K562 (cell line): ENCODE measurements around the gene LAMA2. TPM values are rescaled to one million over a fixed set of nuclear protein-coding genes. Genes with fewer than 3 reads are reported as not detected.

ENCODE experiments used
- ATAC-seq: fragments of 200-7000 bp; cut with Tn5 transposase; 3 replicates; pipeline ENCODE4 v1.9.1; 2020; ENCODE audit warnings: moderate library complexity
- BruUV-seq: library from RNA; stranded (reverse); fragments of 400-500 nt; replicated peaks from 2 replicates; lab custom pipeline; 2021; lab: Mats Ljungman, UMichigan
- CTCF ChIA-PET: fragments of 300-600 bp; formaldehyde crosslinking; extraction: SDS; loops from one replicate; lab custom pipeline; 2021; ENCODE audit warnings: low intra/inter-chr PET ratio; lab: Yijun Ruan, JAX
- POLR2A ChIA-PET: fragments of 300-600, 350-650 bp; sonication (Branson Sonifier 250); formaldehyde crosslinking; extraction: SDS; loops from one replicate; lab custom pipeline; 2021; ENCODE audit warnings: antibody characterized with exemption, inconsistent platforms; lab: Yijun Ruan, JAX
- DNase-seq, 4 experiments: peaks; one replicate each; pipeline versions ENCODE4 v3.0.0 to v3.0.0-alpha.2; 2011 to 2018; ENCODE audit warnings: low spot score in 3 of 4, mixed read lengths in 3 of 4; ENCODE audit errors: extremely low read depth in 1 of 4
- FAIRE-seq: peaks from 2 replicates; lab custom pipeline; 2011; peaks lifted over from hg19 to GRCh38; lab: Jason Lieb, UNC
- H2AFZ ChIP-seq: 2 replicates; pipeline ENCODE4 v1.6.0; 2011; ENCODE audit warnings: low read depth, low read length, control low read depth, inconsistent platforms
- H3K27ac ChIP-seq: fragments of 200-600 bp; 3 replicates; pipeline ENCODE4 v1.8.0; 2011; ENCODE audit warnings: low read depth, mild to moderate bottlenecking, control low read depth, inconsistent platforms, low read length, moderate library complexity, mixed read lengths; ENCODE audit errors: extremely low read depth
- H3K27me3 ChIP-seq, 2 experiments: fragments of 300-600 bp in 1 of 2; 2 replicates in 1 of 2; 3 replicates in 1 of 2; pipeline versions ENCODE4 v1.6.0 to v1.8.0; 2011; ENCODE audit warnings: inconsistent platforms in 2 of 2, low read length in 2 of 2, mild to moderate bottlenecking in 1 of 2, mixed read lengths in 1 of 2, moderate library complexity in 1 of 2; ENCODE audit not compliant: control insufficient read depth in 2 of 2, insufficient read depth in 2 of 2
- H3K36me3 ChIP-seq: fragments of 300-600 bp; 3 replicates; pipeline ENCODE4 v1.8.0; 2011; ENCODE audit warnings: mild to moderate bottlenecking, low read length, inconsistent platforms; ENCODE audit not compliant: control insufficient read depth, insufficient read depth
- H3K4me1 ChIP-seq, 2 experiments: fragments of 200-600 bp in 1 of 2; replicated peaks in 1 of 2; 2 replicates in 1 of 2; 3 replicates in 1 of 2; pipeline versions ENCODE4 v1.5.1 to v1.8.0; 2011; ENCODE audit warnings: inconsistent platforms in 2 of 2, low read length in 2 of 2, mild to moderate bottlenecking in 1 of 2, mixed read lengths in 1 of 2, moderate library complexity in 1 of 2; ENCODE audit not compliant: control insufficient read depth in 2 of 2, insufficient read depth in 2 of 2
- H3K4me2 ChIP-seq: 2 replicates; pipeline ENCODE4 v1.6.1; 2011; ENCODE audit warnings: low read length, control low read depth, inconsistent platforms, mixed read lengths; ENCODE audit not compliant: insufficient read depth
- H3K4me3 ChIP-seq: fragments of 200-600 bp; sonication (generic), shearing (Covaris generic); 2 replicates; pipeline ENCODE4 v1.5.1; 2016; ENCODE audit warnings: control low read depth, inconsistent platforms
- H3K79me2 ChIP-seq: fragments of 200-600 bp; 3 replicates; pipeline ENCODE4 v1.8.0; 2011; ENCODE audit warnings: low read length, inconsistent platforms; ENCODE audit not compliant: control insufficient read depth, insufficient read depth
- H3K9ac ChIP-seq, 2 experiments: 2 replicates each; pipeline versions ENCODE4 v1.6.0 to v1.6.1; 2011; ENCODE audit warnings: low read depth in 2 of 2, low read length in 2 of 2, control low read depth in 1 of 2, inconsistent platforms in 1 of 2, mild to moderate bottlenecking in 1 of 2, mixed read lengths in 1 of 2; ENCODE audit not compliant: insufficient read depth in 1 of 2
- H3K9me1 ChIP-seq: one replicate; pipeline ENCODE4 v1.6.0; 2011; ENCODE audit warnings: inconsistent platforms, mild to moderate bottlenecking, low read length, moderate library complexity; ENCODE audit not compliant: control insufficient read depth, insufficient read depth
- H3K9me3 ChIP-seq: replicated peaks from 2 replicates; pipeline ENCODE4 v1.5.1; 2011; ENCODE audit warnings: low read depth, low read length, inconsistent platforms; ENCODE audit not compliant: control insufficient read depth, insufficient read depth
- H4K20me1 ChIP-seq: replicated peaks from 2 replicates; pipeline ENCODE4 v1.6.1; 2011; ENCODE audit warnings: low read length, inconsistent platforms, mixed read lengths; ENCODE audit not compliant: control insufficient read depth, insufficient read depth
- CSDE1 ChIP-seq, 2 experiments: fragments of 450-650 bp; IDR thresholded peaks; 2 replicates each; pipeline ENCODE4 v1.6.1; 2016; ENCODE audit warnings: mild to moderate bottlenecking in 1 of 2
- GATAD2B ChIP-seq: fragments of 450-650 bp; IDR thresholded peaks from 2 replicates; pipeline ENCODE4 v1.6.1; 2017; ENCODE audit warnings: mild to moderate bottlenecking, borderline replicate concordance
- HMBOX1 ChIP-seq: sonication (generic); IDR thresholded peaks from 2 replicates; pipeline ENCODE4 v1.6.1; 2016
- IRF9 ChIP-seq: fragments of 450-650 bp; IDR thresholded peaks from 2 replicates; pipeline ENCODE4 v1.6.1; 2016; ENCODE audit warnings: missing biosample characterization, missing genetic modification characterization
- LARP7 ChIP-seq: fragments of 450-650 bp; IDR thresholded peaks from 2 replicates; pipeline ENCODE4 v1.6.1; 2016
- MIER1 ChIP-seq: fragments of 450-650 bp; IDR thresholded peaks from 2 replicates; pipeline ENCODE4 v1.6.1; 2016; ENCODE audit warnings: antibody characterized with exemption, mild to moderate bottlenecking, low read depth
- NUFIP1 ChIP-seq: fragments of 450-650 bp; IDR thresholded peaks from 2 replicates; pipeline ENCODE4 v1.6.1; 2018; ENCODE audit not compliant: partially characterized antibody
- RBFOX2 ChIP-seq: fragments of 200-400 bp; formaldehyde crosslinking; IDR thresholded peaks from 2 replicates; pipeline ENCODE4 v1.6.1; 2017; ENCODE audit warnings: low read depth, mild to moderate bottlenecking, low read length, moderate library complexity
- RREB1 ChIP-seq: fragments of 250-450 bp; sonication (Bioruptor Pico); IDR thresholded peaks from 2 replicates; pipeline ENCODE4 v1.4.0; 2020
- UBTF ChIP-seq, 2 experiments: IDR thresholded peaks; 2 replicates each; pipeline ENCODE4 v1.6.1; 2012; ENCODE audit warnings: improper control_type of control experiment in 2 of 2, low read depth in 2 of 2, low read length in 2 of 2, borderline replicate concordance in 1 of 2
- ZFP30 ChIP-seq: fragments of 250-450 bp; sonication (Bioruptor Pico); IDR thresholded peaks from 2 replicates; pipeline ENCODE4 v1.8.0; 2022; ENCODE audit warnings: moderate library complexity, mild to moderate bottlenecking, inconsistent platforms, borderline replicate concordance
- ZNF586 ChIP-seq: fragments of 450-650 bp; formaldehyde crosslinking; conservative IDR thresholded peaks from 2 replicates; pipeline ENCODE4 v1.4.0; 2020; ENCODE audit warnings: mild to moderate bottlenecking, moderate library complexity
- ZNF589 ChIP-seq: fragments of 200-800 bp; sonication (Bioruptor generic); IDR thresholded peaks from 2 replicates; pipeline ENCODE4 v1.6.1; 2016; ENCODE audit warnings: low read depth, missing genetic modification characterization, missing compliant biosample characterization
- WGBS: fragments of 100-300 bp; shearing (Covaris generic); methylation state at CpG from one replicate; pipeline ENCODE4 v1.1.6; 2016; ENCODE audit warnings: low coverage, mixed read lengths; ENCODE audit not compliant: insufficient coverage; ENCODE audit errors: missing lambda C conversion rate; 5-methylcytosine and 5-hydroxymethylcytosine counted together
- in situ Hi-C: fragments of 300-500 bp; cut with MboI; formaldehyde crosslinking; loops from 4 replicates; pipeline ENCODE4 v1.15.0; 2018; ENCODE audit warnings: inconsistent platforms, mixed read lengths
- intact Hi-C: fragments of 100-400 bp; cut with micrococcal nuclease; formaldehyde crosslinking; loops from 2 replicates; pipeline ENCODE4 v1.14.2; 2022
- polyA plus RNA-seq, 8 experiments: library from polyadenylated mRNA; depleted of rRNA in 4 of 8; stranded (reverse) in 5 of 8; unstranded in 3 of 8; fragments of >200 nt; fragmentation: Nextera tagmentation in 2 of 8; fragmentation: Illumina TruSeq in 1 of 8; extraction: Ambion mirVana in 2 of 8; extraction: Trizol in 1 of 8; gene quantifications; 2 replicates each; pipeline versions ENCODE4 v1.2.1 to v1.2.3, GENCODE V29; 2011 to 2014; ENCODE audit warnings: inconsistent platforms in 1 of 8, missing spikeins in 1 of 8
- total RNA-seq, 7 experiments: library from RNA; depleted of rRNA in 6 of 7; stranded (reverse); fragments of >200 nt in 6 of 7; fragmentation: Illumina TruSeq in 2 of 7; extraction: Trizol in 2 of 7; gene quantifications; 2 replicates each; pipeline versions ENCODE4 v1.2.1 to v1.2.3, GENCODE V29; 2011 to 2021; ENCODE audit warnings: low replicate concordance in 1 of 7

LAMA2 gene
- total and polyA plus RNA-seq, 9 of the 15 experiments (the other 6 are each of a cell fraction or from before 2014, with no cell fraction given): 0.04 to 1.5 (median 0.36) TPM

GRCh38 chr6:128925765-128926164 lies 42.8 kb downstream of the LAMA2 start:
- FAIRE-seq (no peak), DNase-seq (no peak), ATAC-seq (no peak)
- Histone ChIP-seq H3K4me3 (no peak overlapping the region), H3K9me3 (no peaks in the 10 kb centered on the region), H3K9ac (no peak overlapping the region), H3K4me1 (no peaks in the 10 kb centered on the region), H3K79me2 (no peaks in the 10 kb centered on the region), H3K9me1 (no peaks in the 10 kb centered on the region), H4K20me1 (no peaks in the 10 kb centered on the region), H3K4me2 (no peak overlapping the region), H3K27ac (no peak overlapping the region), H3K36me3 (no peaks in the 10 kb centered on the region), H3K27me3 (no peaks in the 10 kb centered on the region), H2AFZ (no peak overlapping the region)
- WGBS: 0% methylated on average over 1 of the region's 1 CpG
- POLR2A ChIA-PET: no interaction called here
- BruUV-seq: no TSS peak
- in situ Hi-C loops (no loop called here), intact Hi-C loops (no loop called here)
- CTCF ChIA-PET: no interaction called here
- TF ChIP-seq HMBOX1: no peak
- TF ChIP-seq NUFIP1: no peak
- no peak for TF ChIP-seq RREB1 (CRISPR knock-in tag)
- TF ChIP-seq ZNF589: no peak
- TF ChIP-seq MIER1: no peak
- no peak for TF ChIP-seq ZNF586
- no peak for TF ChIP-seq IRF9
- TF ChIP-seq CSDE1 (IDR thresholded peaks at IDR 0.05): no peak
- TF ChIP-seq ZFP30 (CRISPR knock-in tag): no peak
- no peak for TF ChIP-seq LARP7
- TF ChIP-seq RBFOX2: no peak
- no peak for TF ChIP-seq GATAD2B
- no peak for TF ChIP-seq UBTF (IDR thresholded peaks at IDR 0.05; ENCODE audit: borderline replicate concordance in 1 of 2, low read depth in 2 of 2, low read length in 2 of 2)
